GM19351 (cell line): ENCODE data around the gene BRF1.

Experiments
- ATAC-seq: cut with Tn5 transposase; IDR thresholded peaks from one replicate; pipeline ENCODE4 v1.9.1; 2021; ENCODE audit warnings: mild to moderate bottlenecking, moderate library complexity; ENCODE audit not compliant: unreplicated experiment

The BRF1 gene

GRCh38 chr14:105244334-105244733 lies 56.5 kb downstream of the BRF1 start:
- no peak for ATAC-seq

GRCh38 chr14:105241641-105242040 lies 59.2 kb downstream of the BRF1 start:
- ATAC-seq: no peak

- ATAC-seq: no peak
These were observed 59.8 kb downstream of the BRF1 start for GRCh38 chr14:105240811-105241576.

- no peak for ATAC-seq
These were observed 71.6 kb downstream of the BRF1 start for GRCh38 chr14:105229099-105229655.

- no peak for ATAC-seq
These were observed 72.2 kb downstream of the BRF1 start for GRCh38 chr14:105228562-105228961.

- ATAC-seq: no peak
These were observed 73.5 kb downstream of the BRF1 start for GRCh38 chr14:105227346-105227745.

DNA sequence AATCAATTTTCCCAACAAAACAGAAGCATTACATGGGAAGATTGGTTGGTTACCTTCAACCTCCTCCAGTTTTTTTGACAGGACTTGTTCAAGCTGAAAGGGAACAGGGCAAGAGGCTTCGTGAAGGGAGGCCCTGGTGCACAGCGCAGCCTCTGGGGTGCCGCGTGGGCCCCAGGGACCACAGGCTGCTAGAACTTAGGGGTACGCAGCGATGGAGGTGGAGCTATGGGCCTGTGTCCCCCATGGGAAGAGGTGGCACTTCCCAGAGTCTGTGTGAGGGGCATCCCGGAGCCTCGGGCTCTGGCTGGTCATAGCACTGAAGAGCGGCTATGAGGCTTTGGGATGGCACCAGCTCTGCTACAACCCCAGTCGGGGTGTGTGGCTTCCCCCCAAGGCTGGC lies 74.6 kb downstream of the BRF1 start:
- ATAC-seq: no peak

DNA sequence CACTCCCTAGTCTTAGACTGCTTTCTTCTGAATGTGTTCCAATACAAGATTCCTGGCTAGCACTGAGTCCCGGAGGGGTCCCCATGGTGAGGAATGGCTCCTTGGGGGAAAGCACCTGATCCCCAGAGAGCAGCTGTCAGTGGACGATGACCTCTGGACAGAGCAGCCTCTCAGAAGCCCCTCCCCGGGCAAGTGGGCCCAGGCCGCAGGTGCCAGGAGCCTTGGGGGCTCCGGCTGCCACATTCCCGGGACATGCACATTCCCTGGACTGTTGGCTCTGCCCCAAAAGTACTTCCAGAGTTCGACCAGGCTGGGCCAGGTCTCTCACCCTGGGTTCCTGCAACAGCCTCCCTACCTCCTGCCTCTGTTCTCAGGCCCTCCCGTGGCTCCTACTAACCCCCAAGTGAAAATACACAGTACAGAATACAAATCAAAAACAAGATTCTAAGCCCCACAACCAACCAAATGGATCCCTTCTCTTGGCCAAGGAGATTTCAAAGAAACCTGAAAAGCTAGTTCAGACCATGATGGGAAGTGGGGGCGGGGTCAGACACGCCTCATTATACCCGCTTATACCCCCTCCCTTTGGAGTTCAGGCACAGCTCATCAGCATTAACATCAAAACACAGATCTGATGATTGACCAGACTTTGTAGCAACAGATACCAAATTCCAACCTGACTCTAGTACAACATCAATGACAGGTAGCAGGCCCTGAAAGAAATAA lies 75.8 kb downstream of the BRF1 start:
- ATAC-seq: no peak

DNA sequence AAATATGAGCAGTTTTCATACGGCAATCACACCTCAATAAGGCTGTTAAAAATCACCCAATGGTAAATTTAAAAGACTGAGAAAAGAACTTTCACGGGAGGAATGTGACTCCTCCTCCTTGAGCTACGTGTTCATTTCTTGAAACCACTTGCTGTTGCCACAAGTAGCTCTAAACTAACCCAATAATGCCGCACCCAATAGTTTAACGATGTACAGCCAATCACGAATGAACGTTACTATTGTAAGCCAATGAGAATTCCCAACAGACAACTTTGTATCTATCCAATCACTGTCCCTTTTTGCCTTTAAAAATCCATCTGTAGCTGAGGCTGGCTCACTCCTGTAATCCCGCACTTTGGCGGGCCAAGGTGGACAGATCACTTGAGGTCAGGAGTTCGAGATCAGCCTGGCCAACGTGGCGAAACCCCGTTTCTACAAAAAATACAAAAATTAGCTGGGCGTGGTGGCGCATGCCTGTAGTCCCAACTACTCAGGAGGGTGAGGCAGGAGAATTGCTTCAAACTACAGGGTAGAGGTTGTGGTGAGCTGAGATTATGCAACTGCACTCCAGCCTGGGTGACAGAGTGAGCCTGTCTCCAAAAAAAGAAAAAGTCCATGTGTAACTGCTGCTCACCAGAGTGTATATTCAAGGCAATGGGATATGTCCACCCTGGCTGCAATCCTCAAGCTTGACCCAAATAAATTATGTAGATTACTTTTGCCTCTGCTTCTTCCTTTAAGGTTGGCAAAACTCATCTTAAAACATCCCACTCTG lies 76.8 kb downstream of the BRF1 start:
- ATAC-seq: no peak

DNA sequence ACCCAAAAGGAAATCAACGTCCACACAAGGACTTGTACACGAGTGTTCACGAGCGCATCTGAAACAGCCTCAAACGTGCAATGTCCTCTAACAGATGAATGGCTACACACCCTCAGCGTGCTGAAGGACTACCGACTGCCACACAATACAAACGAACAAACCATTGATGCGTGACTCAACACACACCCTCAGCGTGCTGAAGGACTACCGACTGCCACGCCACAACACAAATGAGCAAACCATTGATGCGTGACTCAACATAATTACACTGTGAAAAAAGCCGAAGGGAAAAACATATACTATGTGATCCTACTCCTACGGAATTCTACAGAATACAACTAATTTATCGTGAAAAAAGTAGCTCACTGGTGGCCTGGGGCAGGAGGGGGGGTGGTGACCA lies 77.5 kb downstream of the BRF1 start:
- ATAC-seq: no peak

DNA sequence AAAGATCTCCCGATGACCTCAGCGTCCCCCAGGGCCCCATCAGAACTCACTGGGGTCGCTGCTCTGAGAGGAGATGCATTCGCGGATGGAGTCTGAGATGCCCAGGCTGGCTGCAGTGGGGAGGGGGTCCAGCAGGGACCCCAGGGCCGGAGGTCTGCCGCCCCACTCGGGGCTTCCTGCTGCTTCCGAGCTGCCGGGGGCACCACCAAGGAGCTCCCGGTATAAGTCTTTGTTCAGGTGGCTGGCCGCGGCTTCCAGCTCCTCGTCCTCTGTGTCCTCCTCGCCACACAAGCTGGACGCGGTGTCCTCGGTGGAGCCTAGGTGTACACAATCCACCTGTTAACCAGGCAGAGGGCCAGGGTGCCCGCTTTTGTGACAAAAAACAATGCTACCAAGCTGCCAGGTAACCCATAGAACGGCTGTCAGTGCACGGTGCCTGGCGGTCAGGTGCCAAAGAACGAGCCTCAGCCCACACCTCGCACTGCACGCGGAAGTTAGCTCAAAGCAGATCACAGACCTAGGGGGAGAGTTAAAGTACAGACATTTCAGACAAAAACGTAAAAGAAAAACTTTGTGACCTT lies 79.1 kb downstream of the BRF1 start:
- no peak for ATAC-seq

DNA sequence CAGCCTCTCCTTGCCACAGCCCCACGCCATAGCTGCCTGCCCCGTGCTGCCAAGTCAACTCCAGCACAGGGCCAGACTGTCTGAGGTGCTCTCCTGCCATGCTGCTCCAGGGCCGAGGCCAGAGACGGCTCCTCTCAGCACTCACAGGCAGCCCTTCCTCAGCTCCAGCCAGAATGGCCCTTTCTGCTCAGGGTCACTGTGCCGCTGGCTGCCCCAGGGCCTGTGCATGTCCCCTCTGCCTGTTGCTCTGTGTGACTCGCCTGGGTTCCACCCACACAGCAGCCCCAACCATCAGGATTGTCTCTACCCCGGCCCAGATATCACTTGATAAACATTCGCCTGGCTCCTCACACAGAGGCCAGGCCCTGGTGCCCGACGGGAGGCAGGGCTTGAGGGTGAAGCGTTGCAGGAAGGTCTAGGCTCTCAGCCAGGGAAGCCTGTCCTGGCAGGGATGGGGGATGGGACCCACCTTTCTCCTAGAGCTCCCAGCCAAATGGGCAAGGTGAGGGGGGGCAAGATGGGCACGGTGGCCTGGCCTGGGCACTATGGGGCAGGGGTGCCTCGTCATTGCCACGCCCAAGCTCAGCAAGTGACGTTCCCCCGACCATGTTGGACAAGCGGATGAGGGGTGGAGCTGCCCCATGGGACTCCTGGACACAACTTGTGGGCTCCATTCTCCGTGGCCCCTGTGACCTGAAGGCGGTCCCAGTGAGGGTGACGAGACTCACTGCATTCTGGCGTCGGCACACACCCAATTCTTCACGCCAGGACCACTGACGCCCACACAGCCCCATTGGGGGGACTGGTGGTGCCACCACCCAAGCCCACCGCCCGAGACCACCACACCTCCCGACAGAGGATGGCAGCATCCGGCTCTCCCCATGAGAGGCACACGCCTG lies 79.9 kb downstream of the BRF1 start:
- no peak for ATAC-seq

DNA sequence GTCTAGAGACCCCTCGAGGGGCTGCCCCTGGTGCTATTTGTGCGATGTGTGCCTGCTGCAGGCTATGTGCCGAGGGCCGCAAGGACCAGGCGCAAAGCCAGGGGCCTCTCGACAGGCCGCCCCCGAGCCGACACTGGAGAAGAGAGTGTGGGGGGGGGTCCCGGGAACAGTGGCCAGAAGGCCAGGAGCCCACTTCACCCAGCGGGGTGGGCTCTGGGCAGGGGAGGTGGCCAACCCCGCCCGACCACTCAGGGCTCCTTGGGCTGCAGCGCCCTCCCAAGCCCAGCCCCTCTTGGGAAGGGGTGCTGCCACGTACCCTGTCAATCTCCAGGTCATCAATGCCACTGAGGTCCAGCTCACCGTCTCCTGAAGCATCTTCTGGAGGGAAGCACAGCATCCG lies 81.0 kb downstream of the BRF1 start:
- no peak for ATAC-seq

- no peak for ATAC-seq
These were observed 81.7 kb downstream of the BRF1 start for GRCh38 chr14:105219043-105219612.

DNA sequence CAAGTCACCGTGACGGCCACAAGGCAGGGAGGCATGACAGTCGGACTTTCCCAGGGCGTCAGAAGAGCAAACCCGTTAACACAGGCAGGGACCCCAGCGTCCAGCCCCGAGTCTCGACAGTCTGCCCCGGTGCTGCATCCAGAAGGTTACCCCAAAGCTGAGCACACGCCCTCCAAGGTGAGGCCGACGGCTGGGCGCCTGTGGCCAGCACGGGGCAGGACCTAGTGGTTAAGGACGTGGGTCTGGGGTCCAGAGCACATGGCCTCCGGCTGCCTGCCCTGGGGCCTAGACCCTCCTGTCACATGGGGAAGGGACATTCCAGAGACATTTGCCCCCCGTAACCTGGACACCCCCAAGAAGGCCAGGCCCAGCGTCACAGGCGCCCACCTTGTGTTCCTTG lies 82.2 kb downstream of the BRF1 start:
- ATAC-seq: no peak

DNA sequence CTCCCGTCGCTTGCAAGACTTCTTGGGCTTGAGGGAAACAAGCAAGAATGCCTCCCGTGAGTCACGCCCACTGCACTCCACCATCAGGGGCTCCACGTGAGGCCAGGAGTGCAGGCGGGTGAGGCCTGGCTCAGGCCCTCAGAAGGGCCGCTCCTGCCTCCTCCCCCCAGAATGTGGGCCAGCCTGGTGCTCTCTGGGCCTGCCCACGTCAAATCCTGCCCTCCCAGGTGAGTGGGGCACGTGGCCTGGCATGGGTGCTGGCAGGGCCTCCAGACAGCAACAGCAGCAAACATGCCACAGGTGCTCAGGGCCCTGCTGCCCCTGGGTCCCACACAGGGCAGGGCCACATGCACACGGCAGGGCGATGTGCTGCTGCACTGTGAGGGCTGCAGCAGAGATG lies 83.0 kb downstream of the BRF1 start:
- no peak for ATAC-seq

- no peak for ATAC-seq
These were observed 84.1 kb downstream of the BRF1 start for GRCh38 chr14:105216490-105217247.

DNA sequence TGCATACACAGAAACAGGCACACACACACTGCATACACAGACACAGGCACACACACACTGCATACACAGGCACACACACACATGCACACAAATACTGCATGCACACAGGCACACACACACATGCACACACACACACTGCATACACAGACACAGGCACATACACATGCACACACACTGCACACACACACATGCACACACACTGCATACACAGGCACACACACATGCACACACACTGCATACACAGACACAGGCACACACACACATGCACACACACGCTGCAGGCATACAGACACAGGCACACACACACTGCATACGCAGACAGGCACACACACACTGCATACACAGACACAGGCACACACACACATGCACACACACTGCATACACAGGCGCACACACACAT lies 85.2 kb downstream of the BRF1 start:
- no peak for ATAC-seq

- ATAC-seq: no peak
These were observed 86.4 kb downstream of the BRF1 start for GRCh38 chr14:105214324-105214915.
